Measurements from ENCODE around the gene PLD4. TPM values are rescaled to one million over a fixed set of nuclear protein-coding genes. Genes with fewer than 3 reads are reported as not detected.
A peak's percentile ranks its signal among the peaks of the same experiment; 100 is the strongest.

Gene PLD4
- total RNA-seq, 6 experiments from 2014 or later = 0.12 to 0.49 (median 0.33) TPM; not detected in 2

GRCh38 chr14:104967386-104968152 is 42.9 kb downstream of the PLD4 start:
- H3K27ac ChIP-seq = no peak overlapping the region
- H3K4me3 ChIP-seq = peak overlapping the region in 2 of 3 donors; percentile 2 to 19
- 5% methylated on average over 11 of the region's 36 CpGs for WGBS (ENCODE audit: insufficient coverage, low coverage, low lambda C conversion rate, missing lambda C conversion rate)
- intact Hi-C loops (cut with DNase I) = no loop called here
- ATAC-seq (peak; percentile 34 to 64 (median 52)), DNase-seq (peak in 2 of 3 donors; percentile 42 to 56)
- TF ChIP-seq POLR2A (IDR thresholded peaks at IDR 0.05) (no peak), CTCF (IDR thresholded peaks at IDR 0.05) (no peak)
- peaks cover 0 to 8% (median 0%) of the 10 kb centered on the region in 4 donors for H3K4me1 ChIP-seq
- no peaks in the 10 kb centered on the region for H3K36me3 ChIP-seq
- H3K9me3 ChIP-seq = no peaks in the 10 kb centered on the region
- no peaks in the 10 kb centered on the region for H3K27me3 ChIP-seq

- Histone ChIP-seq H3K36me3 (no peaks in the 10 kb centered on the region), H3K27me3 (no peaks in the 10 kb centered on the region), H3K4me1 (peaks cover 0 to 8% (median 0%) of the 10 kb centered on the region in 4 donors), H3K4me3 (peak overlapping the region in 2 of 3 donors; percentile 2 to 19), H3K9me3 (no peaks in the 10 kb centered on the region), H3K27ac (no peak overlapping the region)
- intact Hi-C loops (cut with DNase I) = no loop called here
- DNase-seq = peak in 2 of 3 donors; percentile 64 to 74
- ATAC-seq = peak; percentile 47 to 57 (median 50)
- 0% methylated on average over 1 of the region's 12 CpGs for WGBS (ENCODE audit: insufficient coverage, low coverage, low lambda C conversion rate, missing lambda C conversion rate)
- no peak for TF ChIP-seq POLR2A (IDR thresholded peaks at IDR 0.05)
- no peak for TF ChIP-seq CTCF (IDR thresholded peaks at IDR 0.05)
These were observed 43.5 kb downstream of the PLD4 start for GRCh38 chr14:104968153-104968527.

- intact Hi-C loops (cut with DNase I) = no loop called here
- DNase-seq = peak in 1 of 3 donors; percentile 49
- WGBS (ENCODE audit: insufficient coverage, low coverage, low lambda C conversion rate, missing lambda C conversion rate) = 56% methylated on average over 7 of the region's 21 CpGs
- H3K27ac ChIP-seq = no peak overlapping the region
- no peaks in the 10 kb centered on the region for H3K27me3 ChIP-seq
- no peaks in the 10 kb centered on the region for H3K9me3 ChIP-seq
- no peaks in the 10 kb centered on the region for H3K36me3 ChIP-seq
- H3K4me3 ChIP-seq = peak overlapping the region in 1 of 3 donors; percentile 19
- H3K4me1 ChIP-seq = peaks cover 0 to 8% (median 0%) of the 10 kb centered on the region in 4 donors
- no peak for TF ChIP-seq CTCF (IDR thresholded peaks at IDR 0.05)
- no peak for TF ChIP-seq POLR2A (IDR thresholded peaks at IDR 0.05)
- no peak for ATAC-seq
These were observed 44.1 kb downstream of the PLD4 start for GRCh38 chr14:104968541-104969401.

- intact Hi-C loops (cut with DNase I) = no loop called here
- DNase-seq = peak in 2 of 3 donors; percentile 16 to 34
- no CpG with 5 or more reads among the region's 10 CpGs for WGBS (ENCODE audit: insufficient coverage, low coverage, low lambda C conversion rate, missing lambda C conversion rate)
- Histone ChIP-seq H3K27ac (no peak overlapping the region), H3K36me3 (no peaks in the 10 kb centered on the region), H3K9me3 (no peaks in the 10 kb centered on the region), H3K4me3 (no peak overlapping the region), H3K27me3 (no peaks in the 10 kb centered on the region), H3K4me1 (peaks cover 0 to 8% (median 0%) of the 10 kb centered on the region in 4 donors)
- TF ChIP-seq CTCF (IDR thresholded peaks at IDR 0.05) (no peak), POLR2A (IDR thresholded peaks at IDR 0.05) (no peak)
- no peak for ATAC-seq
These were observed 45.1 kb downstream of the PLD4 start for GRCh38 chr14:104969741-104970230.
